Measurements from ENCODE around the gene KNG1.

GRCh38 chr3:186724911-186725310 is 7.8 kb downstream of the KNG1 start:
- no peak for TF ChIP-seq CTCF (IDR thresholded peaks at IDR 0.05)
- no peak for TF ChIP-seq POLR2A (IDR thresholded peaks at IDR 0.05)
